K562 treated with DMSO at 1 percent for 12 hours (cell line): ENCODE results near the gene CAV2. TPM values are rescaled to one million over a fixed set of nuclear protein-coding genes. Genes with fewer than 3 reads are reported as not detected.

ENCODE experiments used
- total RNA-seq: library from RNA; unstranded; fragments of 300-600 nt; gene quantifications from 2 replicates; pipeline ENCODE4 v1.2.3, GENCODE V29; 2022; ENCODE audit not compliant: insufficient read depth

The CAV2 gene, protein sequence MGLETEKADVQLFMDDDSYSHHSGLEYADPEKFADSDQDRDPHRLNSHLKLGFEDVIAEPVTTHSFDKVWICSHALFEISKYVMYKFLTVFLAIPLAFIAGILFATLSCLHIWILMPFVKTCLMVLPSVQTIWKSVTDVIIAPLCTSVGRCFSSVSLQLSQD
- 14.0 and 25.3 TPM in 2 replicates for total RNA-seq

DNA sequence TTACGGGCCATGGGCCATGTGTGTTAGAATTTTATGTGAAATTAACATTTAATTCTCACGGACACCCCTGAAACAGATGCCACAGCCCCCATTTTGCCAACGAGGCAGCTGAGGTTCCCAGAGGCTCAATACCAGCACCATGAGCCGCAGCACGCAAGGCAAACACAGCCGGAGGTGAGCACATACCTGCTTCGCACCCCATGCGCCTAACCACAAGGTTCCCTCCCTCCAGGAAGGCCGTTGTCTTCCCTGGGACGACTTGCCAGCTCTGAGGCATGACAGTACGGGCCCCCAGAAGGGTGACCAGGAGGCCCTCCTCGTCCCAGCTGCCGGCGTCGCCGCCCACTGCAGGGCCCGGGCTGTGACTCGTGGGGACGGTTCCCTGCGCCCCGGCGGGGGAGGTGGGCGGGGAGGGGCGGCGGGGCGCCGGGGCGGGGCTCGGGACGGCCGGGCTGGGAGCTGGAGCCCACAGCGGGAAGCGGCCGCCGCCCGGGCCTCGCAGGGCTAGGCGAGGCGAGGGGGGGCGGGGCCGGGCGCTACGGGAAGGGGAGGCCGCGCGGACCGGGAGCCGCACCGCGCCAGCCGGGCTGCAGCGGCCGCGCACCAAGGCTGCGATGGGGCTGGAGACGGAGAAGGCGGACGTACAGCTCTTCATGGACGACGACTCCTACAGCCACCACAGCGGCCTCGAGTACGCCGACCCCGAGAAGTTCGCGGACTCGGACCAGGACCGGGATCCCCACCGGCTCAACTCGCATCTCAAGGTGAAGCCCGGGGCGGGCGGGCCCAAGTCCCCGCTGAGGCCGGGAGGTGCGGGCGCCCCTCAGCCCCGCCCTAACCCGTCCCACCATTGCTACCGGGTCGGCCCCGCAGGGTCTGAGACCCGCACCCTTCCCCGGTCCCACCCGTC lies at the start of gene CAV2:
CAV2 (plus strand) TSS at position 571 of the 910 bp plus-strand sequence; CDS start at position 615, 44 bp downstream.

GRCh38 chr7:116524609-116525297 lies 25.2 kb downstream of the CAV2 start, which contains the start of gene CAV1:
TSS of gene CAV1 (plus strand) at chr7:116525036. CDS start at chr7:116525063, 27 bp downstream.

Other genes with a start within 250 kb of the CAV2 start
- gene CAV1, start 25.3 kb downstream of the CAV2 start, total RNA-seq: 0.88 and 1.9 TPM in 2 replicates
- gene MET, start 172.5 kb downstream of the CAV2 start, total RNA-seq: 0.40 and 5.1 TPM in 2 replicates